Epithelial cell of esophagus (primary cell): ENCODE data around the gene CDH4.

Experiments
- DNase-seq: peaks from one replicate; pipeline ENCODE4 v3.0.0; 2010; ENCODE audit warnings: low read depth
- H3K4me3 ChIP-seq: 2 replicates; pipeline ENCODE4 v1.5.1; 2011; ENCODE audit warnings: mild to moderate bottlenecking, low read length, control low read depth
- CTCF ChIP-seq: IDR thresholded peaks from 2 replicates; pipeline ENCODE4 v1.5.1; 2011; ENCODE audit warnings: low read depth, mild to moderate bottlenecking, low read length, control low read depth, inconsistent platforms; ENCODE audit not compliant: insufficient read depth; ENCODE audit errors: missing control alignments

The CDH4 gene

GRCh38 chr20:61660559-61660958, 408.5 kb downstream of the CDH4 start:
- DNase-seq, result no peak
- no peak for TF ChIP-seq CTCF
- H3K4me3 ChIP-seq, result no peak overlapping the region

- no peak for TF ChIP-seq CTCF
- H3K4me3 ChIP-seq, result no peak overlapping the region
- DNase-seq, result no peak
Measured at GRCh38 chr20:61661025-61661424, 409.0 kb downstream of the CDH4 start.

- no peak overlapping the region for H3K4me3 ChIP-seq
- no peak for DNase-seq
- TF ChIP-seq CTCF, result no peak
Measured at GRCh38 chr20:61661583-61661982, 409.5 kb downstream of the CDH4 start.

GRCh38 chr20:61662226-61662967, 410.3 kb downstream of the CDH4 start:
- no peak for TF ChIP-seq CTCF
- H3K4me3 ChIP-seq, result no peak overlapping the region
- no peak for DNase-seq

- no peak overlapping the region for H3K4me3 ChIP-seq
- TF ChIP-seq CTCF, result no peak
- DNase-seq, result no peak
Measured at GRCh38 chr20:61662968-61663331, 410.9 kb downstream of the CDH4 start.

GRCh38 chr20:61663521-61664425, 411.7 kb downstream of the CDH4 start:
- no peak for DNase-seq
- H3K4me3 ChIP-seq, result no peak overlapping the region
- TF ChIP-seq CTCF, result no peak
